WERI-Rb-1 (cell line): ENCODE measurements around the gene CXCR4.

ENCODE experiments used
- DNase-seq: peaks from one replicate; pipeline ENCODE4 v3.0.0-alpha.2; 2020
- H3K27ac ChIP-seq: fragments of 250-450 bp; sonication (Bioruptor Pico); 2 replicates; pipeline ENCODE4 v1.5.1; 2020; ENCODE audit warnings: mild to moderate bottlenecking, moderate library complexity
- H3K27me3 ChIP-seq: fragments of 250-450 bp; sonication (Bioruptor Pico); 2 replicates; pipeline ENCODE4 v1.5.1; 2021; ENCODE audit warnings: mild to moderate bottlenecking, low read depth, moderate library complexity; ENCODE audit not compliant: insufficient read depth, severe bottlenecking
- H3K36me3 ChIP-seq: fragments of 250-450 bp; sonication (Bioruptor Pico); 2 replicates; pipeline ENCODE4 v1.5.1; 2020; ENCODE audit warnings: mild to moderate bottlenecking, moderate library complexity
- H3K4me3 ChIP-seq: 2 replicates; pipeline ENCODE4 v1.5.1; 2011; ENCODE audit warnings: low read depth, mild to moderate bottlenecking, control low read depth, low read length
- H3K9me3 ChIP-seq: fragments of 250-450 bp; sonication (Bioruptor Pico); 2 replicates; pipeline ENCODE4 v1.5.1; 2021; ENCODE audit warnings: mild to moderate bottlenecking, moderate library complexity; ENCODE audit not compliant: severe bottlenecking
- TF ChIP-seq, protein P1 (sequence below): IDR thresholded peaks from 2 replicates; pipeline ENCODE4 v1.5.1; 2011; ENCODE audit warnings: low read depth, mild to moderate bottlenecking, control low read depth, inconsistent platforms, low read length

Gene CXCR4

GRCh38 chr2:136131484-136131960 lies 13.6 kb upstream of the CXCR4 start:
- DNase-seq = no peak
- H3K27ac ChIP-seq = no peak overlapping the region
- H3K36me3 ChIP-seq = no peaks in the 10 kb centered on the region
- H3K4me3 ChIP-seq = no peak overlapping the region
- no peaks in the 10 kb centered on the region for H3K9me3 ChIP-seq
- H3K27me3 ChIP-seq = no peaks in the 10 kb centered on the region
- TF ChIP-seq, protein P1, sequence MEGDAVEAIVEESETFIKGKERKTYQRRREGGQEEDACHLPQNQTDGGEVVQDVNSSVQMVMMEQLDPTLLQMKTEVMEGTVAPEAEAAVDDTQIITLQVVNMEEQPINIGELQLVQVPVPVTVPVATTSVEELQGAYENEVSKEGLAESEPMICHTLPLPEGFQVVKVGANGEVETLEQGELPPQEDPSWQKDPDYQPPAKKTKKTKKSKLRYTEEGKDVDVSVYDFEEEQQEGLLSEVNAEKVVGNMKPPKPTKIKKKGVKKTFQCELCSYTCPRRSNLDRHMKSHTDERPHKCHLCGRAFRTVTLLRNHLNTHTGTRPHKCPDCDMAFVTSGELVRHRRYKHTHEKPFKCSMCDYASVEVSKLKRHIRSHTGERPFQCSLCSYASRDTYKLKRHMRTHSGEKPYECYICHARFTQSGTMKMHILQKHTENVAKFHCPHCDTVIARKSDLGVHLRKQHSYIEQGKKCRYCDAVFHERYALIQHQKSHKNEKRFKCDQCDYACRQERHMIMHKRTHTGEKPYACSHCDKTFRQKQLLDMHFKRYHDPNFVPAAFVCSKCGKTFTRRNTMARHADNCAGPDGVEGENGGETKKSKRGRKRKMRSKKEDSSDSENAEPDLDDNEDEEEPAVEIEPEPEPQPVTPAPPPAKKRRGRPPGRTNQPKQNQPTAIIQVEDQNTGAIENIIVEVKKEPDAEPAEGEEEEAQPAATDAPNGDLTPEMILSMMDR = no peak

DNA sequence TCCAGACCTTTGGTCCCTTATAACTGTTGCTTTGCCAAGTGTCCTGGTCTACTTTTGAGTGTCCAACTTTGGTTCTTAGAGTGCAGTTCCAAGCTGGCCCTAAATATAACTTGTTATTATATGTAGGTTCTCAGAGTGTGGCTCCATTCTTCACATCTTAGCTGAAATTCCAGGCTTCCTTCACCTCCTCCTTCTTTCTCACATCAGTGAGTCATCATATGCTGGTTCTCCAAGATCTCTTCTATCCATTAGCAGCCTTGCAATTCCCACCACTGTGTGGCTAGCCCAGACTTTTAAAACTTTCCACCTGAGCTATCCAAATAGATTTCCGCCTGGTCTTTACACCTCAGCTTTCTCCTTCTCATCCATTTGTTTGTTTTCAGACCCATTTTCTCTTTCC lies 12.6 kb upstream of the CXCR4 start:
- Histone ChIP-seq H3K4me3 (no peak overlapping the region), H3K27me3 (no peaks in the 10 kb centered on the region), H3K36me3 (no peaks in the 10 kb centered on the region), H3K9me3 (no peaks in the 10 kb centered on the region), H3K27ac (no peak overlapping the region)
- DNase-seq = no peak
- TF ChIP-seq, protein P1 = no peak

- Histone ChIP-seq H3K9me3 (no peaks in the 10 kb centered on the region), H3K27ac (no peak overlapping the region), H3K36me3 (no peaks in the 10 kb centered on the region), H3K4me3 (no peak overlapping the region), H3K27me3 (no peaks in the 10 kb centered on the region)
- DNase-seq = no peak
- TF ChIP-seq, protein P1 = no peak
These were observed 12.1 kb upstream of the CXCR4 start for GRCh38 chr2:136130045-136130444.

DNA sequence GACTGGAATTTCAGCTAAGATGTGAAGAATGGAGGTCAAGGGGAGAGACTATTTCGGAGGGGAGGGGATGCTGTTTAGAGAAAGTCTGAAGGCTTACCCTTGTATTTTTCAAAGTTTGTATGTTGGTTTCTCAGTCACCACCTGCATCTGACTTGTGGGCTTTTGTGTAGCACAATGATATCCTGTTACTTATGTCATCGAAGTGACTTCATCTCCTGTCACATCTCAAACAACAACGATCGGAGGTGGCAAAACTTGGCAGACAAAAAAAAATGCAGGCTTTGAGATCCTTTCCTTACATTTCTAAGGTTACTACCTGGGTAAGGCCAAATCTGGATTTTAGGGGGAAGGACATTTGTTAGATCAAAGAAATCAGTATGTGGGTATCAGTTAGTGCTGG lies 11.7 kb upstream of the CXCR4 start:
- no peaks in the 10 kb centered on the region for H3K36me3 ChIP-seq
- no peaks in the 10 kb centered on the region for H3K9me3 ChIP-seq
- TF ChIP-seq, protein P1 = no peak
- no peak overlapping the region for H3K27ac ChIP-seq
- H3K4me3 ChIP-seq = no peak overlapping the region
- no peaks in the 10 kb centered on the region for H3K27me3 ChIP-seq
- DNase-seq = no peak

GRCh38 chr2:136128905-136129304 lies 11.0 kb upstream of the CXCR4 start:
- H3K27me3 ChIP-seq = no peaks in the 10 kb centered on the region
- TF ChIP-seq, protein P1 = no peak

GRCh38 chr2:136128366-136128765 lies 10.4 kb upstream of the CXCR4 start:
- no peak for DNase-seq
- Histone ChIP-seq H3K4me3 (no peak overlapping the region), H3K27me3 (no peaks in the 10 kb centered on the region), H3K27ac (no peak overlapping the region), H3K36me3 (no peaks in the 10 kb centered on the region), H3K9me3 (no peaks in the 10 kb centered on the region)
- TF ChIP-seq, protein P1 = no peak

More at GRCh38 chr2:136128905-136129304, 11.0 kb upstream of the CXCR4 start:
- Histone ChIP-seq H3K9me3 (no peaks in the 10 kb centered on the region), H3K4me3 (no peak overlapping the region), H3K27ac (no peak overlapping the region), H3K36me3 (no peaks in the 10 kb centered on the region)
- DNase-seq = no peak
